GM12878 (cell line): ENCODE data around the gene MFN2. TPM values are rescaled to one million over a fixed set of nuclear protein-coding genes. Genes with fewer than 3 reads are reported as not detected.

ENCODE experiments used
- BACH1 ChIP-seq: fragments of 450-650 bp; IDR thresholded peaks from 2 replicates; pipeline ENCODE4 v1.6.1; 2017; ENCODE audit warnings: mild to moderate bottlenecking, borderline replicate concordance
- BCL3 ChIP-seq: IDR thresholded peaks from 2 replicates; pipeline ENCODE4 v1.6.1; 2011; ENCODE audit warnings: borderline replicate concordance, low read depth, mild to moderate bottlenecking, moderate library complexity, low read length; ENCODE audit not compliant: insufficient read depth, poor library complexity, severe bottlenecking
- BMI1 ChIP-seq: fragments of 450-650 bp; IDR thresholded peaks from 2 replicates; pipeline ENCODE4 v1.6.1; 2016; ENCODE audit warnings: mild to moderate bottlenecking, moderate library complexity, borderline replicate concordance
- CREM ChIP-seq: IDR thresholded peaks from 2 replicates; pipeline ENCODE4 v1.6.1; 2014; ENCODE audit warnings: antibody characterized with exemption, low read depth
- ETV6 ChIP-seq, 2 experiments: fragments of 450-650 bp in 1 of 2; IDR thresholded peaks in 1 of 2; conservative IDR thresholded peaks in 1 of 2; 2 replicates each; pipeline ENCODE4 v1.6.1; 2014; ENCODE audit warnings: antibody characterized with exemption in 1 of 2, borderline replicate concordance in 1 of 2, low read depth in 1 of 2, mild to moderate bottlenecking in 1 of 2, moderate library complexity in 1 of 2
- MTA3 ChIP-seq: IDR thresholded peaks from 2 replicates; pipeline ENCODE4 v1.6.1; 2012; ENCODE audit warnings: low read length, inconsistent platforms, borderline replicate concordance
- PAX8 ChIP-seq: fragments of 450-650 bp; IDR thresholded peaks from 2 replicates; pipeline ENCODE4 v1.6.1; 2017; ENCODE audit warnings: mild to moderate bottlenecking, moderate library complexity
- POLR2AphosphoS5 ChIP-seq: IDR thresholded peaks from 2 replicates; pipeline ENCODE4 v1.6.1; 2011; ENCODE audit warnings: mild to moderate bottlenecking, low read length, inconsistent platforms
- PRDM15 ChIP-seq: fragments of 450-650 bp; formaldehyde crosslinking; IDR thresholded peaks from 2 replicates; pipeline ENCODE4 v1.4.0; 2020; ENCODE audit warnings: mild to moderate bottlenecking, moderate library complexity
- RFX5 ChIP-seq: IDR thresholded peaks from 2 replicates; pipeline ENCODE4 v1.6.1; 2011; ENCODE audit warnings: low read depth, low read length, improper control_type of control experiment
- RUNX3 ChIP-seq: IDR thresholded peaks from 2 replicates; pipeline ENCODE4 v1.6.1; 2012; ENCODE audit warnings: low read length, inconsistent platforms
- SMAD1 ChIP-seq: fragments of 450-650 bp; IDR thresholded peaks from 2 replicates; pipeline ENCODE4 v1.6.1; 2018; ENCODE audit warnings: mild to moderate bottlenecking, low read depth; ENCODE audit not compliant: partially characterized antibody
- SUZ12 ChIP-seq: fragments of 200-600 bp; sonication (generic); IDR thresholded peaks from one replicate; pipeline ENCODE4 v1.6.1; 2018; ENCODE audit warnings: antibody characterized with exemption, mild to moderate bottlenecking; ENCODE audit not compliant: unreplicated experiment
- TCF12 ChIP-seq: IDR thresholded peaks from 2 replicates; pipeline ENCODE4 v1.6.1; 2011; ENCODE audit warnings: low read depth, mild to moderate bottlenecking, low read length
- ZBTB33 ChIP-seq: fragments of 450-650 bp; IDR thresholded peaks from 2 replicates; pipeline ENCODE4 v1.6.1; 2017; ENCODE audit warnings: mild to moderate bottlenecking
- ZNF217 ChIP-seq: fragments of 450-650 bp; IDR thresholded peaks from 2 replicates; pipeline ENCODE4 v1.6.1; 2017; ENCODE audit warnings: antibody characterized with exemption, mild to moderate bottlenecking
- ZNF592 ChIP-seq: fragments of 450-650 bp; IDR thresholded peaks from 2 replicates; pipeline ENCODE4 v1.6.1; 2017; ENCODE audit warnings: mild to moderate bottlenecking, moderate library complexity
- ZNF622 ChIP-seq: fragments of 450-650 bp; IDR thresholded peaks from 2 replicates; pipeline ENCODE4 v1.6.1; 2017; ENCODE audit warnings: mild to moderate bottlenecking, inconsistent platforms
- polyA plus RNA-seq, 11 experiments: library from polyadenylated mRNA; depleted of rRNA in 4 of 11; unstranded in 6 of 11; stranded (reverse) in 5 of 11; fragments of >200 nt; fragmentation: Nextera tagmentation in 4 of 11; fragmentation: Illumina TruSeq in 1 of 11; extraction: Ambion mirVana in 4 of 11; extraction: Trizol in 1 of 11; gene quantifications; 1 replicate in 1 of 11; 2 replicates in 10 of 11; pipeline versions ENCODE4 v1.2.1 to v1.2.3, GENCODE V29; 2011 to 2016; ENCODE audit warnings: inconsistent platforms in 2 of 11, missing spikeins in 2 of 11, low read depth in 1 of 11
- total RNA-seq, 4 experiments: library from RNA; depleted of rRNA in 3 of 4; stranded (reverse); fragments of >200 nt in 3 of 4; fragmentation: Illumina TruSeq in 1 of 4; extraction: Trizol in 1 of 4; gene quantifications; 2 replicates each; pipeline versions ENCODE4 v1.2.1 to v1.2.3, GENCODE V29; 2013 to 2021

MFN2 gene
- total and polyA plus RNA-seq, 10 of the 15 experiments (the other 5 are each of a cell fraction or from before 2014, with no cell fraction given): 5.3 to 64.4 (median 48.1) TPM

GRCh38 chr1:12047120-12047876 lies 67.1 kb downstream of the MFN2 start (continued):
- TF ChIP-seq MTA3: no peak
- peak; percentile 65 for TF ChIP-seq BACH1
- TF ChIP-seq ZBTB33: peak; percentile 78
- TF ChIP-seq SMAD1: peak; percentile 40
- TF ChIP-seq ZNF622: no peak
- no peak for TF ChIP-seq RFX5
- TF ChIP-seq BCL3: peak; percentile 66
- no peak for TF ChIP-seq RUNX3
- TF ChIP-seq BMI1: peak; percentile 48; the same call in 1 of the 2 replicates
- 0 out of 2 replicates have a peak, but pooled peaks have one; percentile 14 for TF ChIP-seq ZNF217
- peak; percentile 93 for TF ChIP-seq TCF12
- no peak for TF ChIP-seq SUZ12
- TF ChIP-seq ETV6 (conservative IDR thresholded peaks at IDR 0.05 in 1 of 2, IDR thresholded peaks at IDR 0.05 in 1 of 2; ENCODE audit: borderline replicate concordance in 1 of 2, low read depth in 1 of 2): peak in 1 of 2 experiments; percentile 87; a peak in 2 of 4 replicates
- no peak for TF ChIP-seq PAX8
- peak; percentile 40; the same call in 1 of the 2 replicates for TF ChIP-seq ZNF592
- TF ChIP-seq CREM: peak; percentile 95
- peak; percentile 37; the same call in 1 of the 2 replicates for TF ChIP-seq PRDM15
- peak; percentile 52; the same call in 1 of the 2 replicates for TF ChIP-seq POLR2AphosphoS5
